HepG2 (cell line): ENCODE results near the gene ARL6. TPM values are rescaled to one million over a fixed set of nuclear protein-coding genes. Genes with fewer than 3 reads are reported as not detected.

ENCODE experiments used
- DPF2 ChIP-seq: sonication (generic); formaldehyde crosslinking; IDR thresholded peaks from 2 replicates; pipeline ENCODE4 v1.4.0; 2020; ENCODE audit warnings: mild to moderate bottlenecking, low read depth, missing genetic modification reagents, borderline replicate concordance
- FOXP4 ChIP-seq: sonication (generic); formaldehyde crosslinking; IDR thresholded peaks from 2 replicates; pipeline ENCODE4 v1.4.0; 2020; ENCODE audit warnings: missing genetic modification reagents
- MEF2D ChIP-seq: sonication (generic); formaldehyde crosslinking; IDR thresholded peaks from 2 replicates; pipeline ENCODE4 v1.5.1; 2020; ENCODE audit warnings: mild to moderate bottlenecking, missing genetic modification reagents
- MLLT10 ChIP-seq: sonication (generic); formaldehyde crosslinking; IDR thresholded peaks from 2 replicates; pipeline ENCODE4 v1.4.0; 2020; ENCODE audit warnings: missing genetic modification reagents
- MTA1 ChIP-seq: sonication (generic); formaldehyde crosslinking; IDR thresholded peaks from 2 replicates; pipeline ENCODE4 v1.4.0; 2020; ENCODE audit warnings: missing genetic modification reagents, mild to moderate bottlenecking, borderline replicate concordance
- MXD4 ChIP-seq: IDR thresholded peaks from 2 replicates; pipeline ENCODE4 v1.6.1; 2016; ENCODE audit warnings: mild to moderate bottlenecking, missing biosample characterization, missing genetic modification reagents
- NBN ChIP-seq: fragments of 450-650 bp; conservative IDR thresholded peaks from 2 replicates; pipeline ENCODE4 v1.6.1; 2017
- NR1H2 ChIP-seq: sonication (generic); formaldehyde crosslinking; IDR thresholded peaks from 2 replicates; pipeline ENCODE4 v1.8.1; 2022; ENCODE audit warnings: low read depth, missing genetic modification reagents, borderline replicate concordance
- PAX8 ChIP-seq: sonication (generic); formaldehyde crosslinking; IDR thresholded peaks from 2 replicates; pipeline ENCODE4 v1.8.0; 2022; ENCODE audit warnings: mild to moderate bottlenecking, missing genetic modification reagents, borderline replicate concordance
- PREB ChIP-seq: sonication (generic); formaldehyde crosslinking; IDR thresholded peaks from 2 replicates; pipeline ENCODE4 v1.4.0; 2020; ENCODE audit warnings: missing genetic modification reagents
- SALL2 ChIP-seq: sonication (generic); formaldehyde crosslinking; IDR thresholded peaks from 2 replicates; pipeline ENCODE4 v1.8.1; 2023; ENCODE audit warnings: mild to moderate bottlenecking, missing genetic modification reagents, inconsistent platforms
- SNAPC2 ChIP-seq: sonication (generic); formaldehyde crosslinking; IDR thresholded peaks from 2 replicates; pipeline ENCODE4 v1.8.1; 2022; ENCODE audit warnings: mild to moderate bottlenecking, missing genetic modification reagents
- SUZ12 ChIP-seq: fragments of 150-350 bp; IDR thresholded peaks from 2 replicates; pipeline ENCODE4 v1.6.1; 2014; ENCODE audit warnings: low read depth, low read length
- ZBTB4 ChIP-seq: sonication (generic); formaldehyde crosslinking; IDR thresholded peaks from 2 replicates; pipeline ENCODE4 v1.4.0; 2020; ENCODE audit warnings: missing genetic modification reagents, mild to moderate bottlenecking, borderline replicate concordance
- ZNF18 ChIP-seq: sonication (generic); formaldehyde crosslinking; IDR thresholded peaks from 2 replicates; pipeline ENCODE4 v1.8.0; 2022; ENCODE audit warnings: mild to moderate bottlenecking, missing genetic modification reagents; ENCODE audit not compliant: insufficient replicate concordance
- ZNF251 ChIP-seq: sonication (generic); formaldehyde crosslinking; IDR thresholded peaks from 2 replicates; pipeline ENCODE4 v1.9.0; 2021; ENCODE audit warnings: mild to moderate bottlenecking, missing genetic modification reagents
- ZNF432 ChIP-seq: sonication (generic); formaldehyde crosslinking; IDR thresholded peaks from 2 replicates; pipeline ENCODE4 v1.5.0; 2020; ENCODE audit warnings: missing genetic modification reagents, mild to moderate bottlenecking, borderline replicate concordance
- ZNF501 ChIP-seq: sonication (generic); formaldehyde crosslinking; IDR thresholded peaks from 2 replicates; pipeline ENCODE4 v1.5.1; 2020; ENCODE audit warnings: mild to moderate bottlenecking, moderate library complexity, missing genetic modification reagents
- ZNF629 ChIP-seq: sonication (generic); formaldehyde crosslinking; conservative IDR thresholded peaks from 2 replicates; pipeline ENCODE4 v1.5.0; 2020; ENCODE audit warnings: missing genetic modification reagents
- ZNF891 ChIP-seq: sonication (generic); formaldehyde crosslinking; IDR thresholded peaks from 2 replicates; pipeline ENCODE4 v1.5.0; 2020; ENCODE audit warnings: mild to moderate bottlenecking, missing genetic modification reagents
- ZSCAN29 ChIP-seq: sonication (generic); formaldehyde crosslinking; conservative IDR thresholded peaks from 2 replicates; pipeline ENCODE4 v1.4.0; 2020; ENCODE audit warnings: mild to moderate bottlenecking, missing genetic modification reagents
- polyA plus RNA-seq, 8 experiments: library from polyadenylated mRNA; depleted of rRNA in 3 of 8; stranded (reverse) in 7 of 8; unstranded in 1 of 8; fragments of >200 nt; fragmentation: Illumina TruSeq in 4 of 8; extraction: Trizol in 4 of 8; gene quantifications; 2 replicates each; pipeline versions ENCODE4 v1.2.1 to v1.2.3, GENCODE V29; 2011 to 2016; ENCODE audit warnings: low read depth in 4 of 8, missing spikeins in 1 of 8, mixed read lengths in 1 of 8; ENCODE audit not compliant: insufficient read depth in 1 of 8
- total RNA-seq, 5 experiments: library from RNA; depleted of rRNA; stranded (reverse); fragments of >200 nt; fragmentation: Illumina TruSeq; extraction: Trizol; gene quantifications; 2 replicates each; pipeline ENCODE4 v1.2.3, GENCODE V29; 2016; ENCODE audit warnings: low read depth in 1 of 5

Gene ARL6
- total and polyA plus RNA-seq, 2 of the 13 experiments (the other 11 are each of a cell fraction or from before 2014, with no cell fraction given) = 1.3 to 3.7 TPM

- TF ChIP-seq ZNF18 (CRISPR knock-in tag) (no peak), DPF2 (CRISPR knock-in tag) (no peak), SALL2 (CRISPR knock-in tag) (0 out of 2 replicates have a peak, but pooled peaks have one; percentile 66), ZNF501 (CRISPR knock-in tag) (no peak), ZNF629 (0 out of 2 replicates have a peak, but pooled peaks have one; percentile 10), NBN (no peak), PAX8 (CRISPR knock-in tag) (no peak), ZNF251 (CRISPR knock-in tag) (no peak), SUZ12 (peak; percentile 49; the same call in 1 of the 2 replicates), MXD4 (peak; percentile 27; the same call in 1 of the 2 replicates), ZSCAN29 (CRISPR knock-in tag) (no peak), NR1H2 (CRISPR knock-in tag) (no peak), PREB (CRISPR knock-in tag) (no peak), MLLT10 (CRISPR knock-in tag) (no peak), FOXP4 (CRISPR knock-in tag) (no peak; the same call in 1 of the 2 replicates), MEF2D (CRISPR knock-in tag) (no peak), ZNF432 (no peak), ZBTB4 (CRISPR knock-in tag) (no peak), MTA1 (no peak), SNAPC2 (CRISPR knock-in tag) (peak; percentile 51; the same call in 1 of the 2 replicates), ZNF891 (CRISPR knock-in tag) (0 out of 2 replicates have a peak, but pooled peaks have one; percentile 85)
Measured at GRCh38 chr3:97764407-97765238, at the start of gene ARL6 (continued).
